RWPE2 (cell line): ENCODE measurements around the gene PLEKHA8.

Experiments
- ATAC-seq: fragments of 200-7000 bp; cut with Tn5 transposase; 3 replicates; pipeline ENCODE4 v1.9.1; 2021; ENCODE audit warnings: low read depth
- DNase-seq: peaks from one replicate; pipeline ENCODE4 v3.0.0-alpha.2; 2020; ENCODE audit warnings: low spot score
- H3K27ac ChIP-seq: fragments of 450-650 bp; 2 replicates; pipeline ENCODE4 v1.5.1; 2017; ENCODE audit warnings: mild to moderate bottlenecking; ENCODE audit not compliant: poor library complexity, severe bottlenecking
- H3K27me3 ChIP-seq: fragments of 250-450 bp; sonication (Bioruptor Pico); 2 replicates; pipeline ENCODE4 v1.5.1; 2021; ENCODE audit warnings: mild to moderate bottlenecking, moderate library complexity; ENCODE audit not compliant: insufficient read depth, poor library complexity, severe bottlenecking
- H3K36me3 ChIP-seq: fragments of 250-450 bp; sonication (Bioruptor Pico); 2 replicates; pipeline ENCODE4 v1.5.1; 2020; ENCODE audit warnings: low read depth, mild to moderate bottlenecking, moderate library complexity
- H3K4me1 ChIP-seq: fragments of 250-450 bp; sonication (Bioruptor Pico); 2 replicates; pipeline ENCODE4 v1.5.1; 2021; ENCODE audit warnings: mild to moderate bottlenecking, moderate library complexity; ENCODE audit not compliant: insufficient read depth, poor library complexity, severe bottlenecking
- H3K4me3 ChIP-seq: fragments of 250-450 bp; sonication (Bioruptor Pico); 2 replicates; pipeline ENCODE4 v1.5.1; 2021; ENCODE audit warnings: mild to moderate bottlenecking, moderate library complexity; ENCODE audit not compliant: severe bottlenecking
- H3K9me3 ChIP-seq: fragments of 250-450 bp; sonication (Bioruptor Pico); 2 replicates; pipeline ENCODE4 v1.5.1; 2021; ENCODE audit warnings: mild to moderate bottlenecking, moderate library complexity; ENCODE audit not compliant: severe bottlenecking
- TF ChIP-seq, protein P1 (sequence below): fragments of 450-650 bp; IDR thresholded peaks from one replicate; pipeline ENCODE4 v1.5.1; 2017; ENCODE audit warnings: mild to moderate bottlenecking, moderate library complexity; ENCODE audit not compliant: poor library complexity, severe bottlenecking

PLEKHA8 gene

DNA sequence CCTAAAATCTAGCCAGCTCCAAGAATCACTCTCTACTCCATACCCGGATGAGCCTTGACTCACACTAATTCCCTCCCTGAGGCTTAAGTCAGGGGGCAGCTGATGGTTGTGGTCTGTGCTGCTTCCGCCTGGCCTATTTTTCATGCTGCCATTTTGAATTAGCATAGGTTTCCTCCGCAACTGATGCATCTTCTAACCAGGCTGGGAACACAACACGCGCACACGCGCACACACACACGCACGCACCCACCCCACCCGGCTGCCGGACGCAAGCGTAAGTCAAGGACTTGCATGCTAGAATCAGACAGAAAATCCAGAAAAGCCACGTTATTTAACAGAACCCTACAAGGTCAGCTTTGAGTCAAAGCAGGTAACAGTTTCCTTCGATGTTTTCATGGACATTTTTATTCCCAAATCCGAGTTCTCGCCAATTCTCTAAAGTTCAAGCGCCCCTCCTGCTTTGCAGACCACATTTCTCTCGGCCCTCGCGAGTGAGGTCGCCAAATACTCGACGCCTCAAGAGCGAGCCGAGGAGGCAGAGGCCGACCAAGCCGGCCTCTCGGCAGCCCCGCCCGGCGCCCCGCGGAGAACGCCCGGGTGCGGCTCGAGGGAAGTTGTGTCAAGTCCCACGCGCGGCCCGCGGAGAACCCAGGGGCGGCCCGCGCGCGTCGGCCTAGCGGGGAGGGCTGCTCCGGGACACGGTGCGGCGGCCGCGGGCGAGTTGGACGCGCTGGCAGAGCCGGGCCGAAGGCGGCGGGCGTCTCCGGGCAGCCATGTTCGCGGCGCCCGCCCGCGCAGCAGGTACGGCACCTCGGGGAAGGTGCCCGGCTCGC is 39.6 kb upstream of the PLEKHA8 start:
- peaks cover 20% of the 10 kb centered on the region for H3K4me1 ChIP-seq
- no peaks in the 10 kb centered on the region for H3K36me3 ChIP-seq
- TF ChIP-seq, protein P1, sequence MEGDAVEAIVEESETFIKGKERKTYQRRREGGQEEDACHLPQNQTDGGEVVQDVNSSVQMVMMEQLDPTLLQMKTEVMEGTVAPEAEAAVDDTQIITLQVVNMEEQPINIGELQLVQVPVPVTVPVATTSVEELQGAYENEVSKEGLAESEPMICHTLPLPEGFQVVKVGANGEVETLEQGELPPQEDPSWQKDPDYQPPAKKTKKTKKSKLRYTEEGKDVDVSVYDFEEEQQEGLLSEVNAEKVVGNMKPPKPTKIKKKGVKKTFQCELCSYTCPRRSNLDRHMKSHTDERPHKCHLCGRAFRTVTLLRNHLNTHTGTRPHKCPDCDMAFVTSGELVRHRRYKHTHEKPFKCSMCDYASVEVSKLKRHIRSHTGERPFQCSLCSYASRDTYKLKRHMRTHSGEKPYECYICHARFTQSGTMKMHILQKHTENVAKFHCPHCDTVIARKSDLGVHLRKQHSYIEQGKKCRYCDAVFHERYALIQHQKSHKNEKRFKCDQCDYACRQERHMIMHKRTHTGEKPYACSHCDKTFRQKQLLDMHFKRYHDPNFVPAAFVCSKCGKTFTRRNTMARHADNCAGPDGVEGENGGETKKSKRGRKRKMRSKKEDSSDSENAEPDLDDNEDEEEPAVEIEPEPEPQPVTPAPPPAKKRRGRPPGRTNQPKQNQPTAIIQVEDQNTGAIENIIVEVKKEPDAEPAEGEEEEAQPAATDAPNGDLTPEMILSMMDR, result no peak
- DNase-seq (no peak), ATAC-seq (peak; percentile 64)
- H3K9me3 ChIP-seq, result no peaks in the 10 kb centered on the region
- H3K27me3 ChIP-seq, result no peaks in the 10 kb centered on the region
- peak overlapping the region; percentile 66 for H3K4me3 ChIP-seq
- peak overlapping the region; percentile 98 for H3K27ac ChIP-seq

GRCh38 chr7:29989257-29989995 is 38.8 kb upstream of the PLEKHA8 start, which contains the start of gene SCRN1:
TSS of gene SCRN1 (minus strand) at chr7:29989801. CDS start at chr7:29969067, 20,734 bp downstream.
- Histone ChIP-seq H3K4me1 (peaks cover 20% of the 10 kb centered on the region), H3K27ac (peak within 1 kb of the TSS; percentile 98), H3K4me3 (peak within 1 kb of the TSS; percentile 66), H3K27me3 (no peaks in the 10 kb centered on the region), H3K36me3 (no peaks in the 10 kb centered on the region), H3K9me3 (no peaks in the 10 kb centered on the region)
- DNase-seq (peak; percentile 60), ATAC-seq (peak; percentile 50)
- TF ChIP-seq, protein P1, result no peak

DNA sequence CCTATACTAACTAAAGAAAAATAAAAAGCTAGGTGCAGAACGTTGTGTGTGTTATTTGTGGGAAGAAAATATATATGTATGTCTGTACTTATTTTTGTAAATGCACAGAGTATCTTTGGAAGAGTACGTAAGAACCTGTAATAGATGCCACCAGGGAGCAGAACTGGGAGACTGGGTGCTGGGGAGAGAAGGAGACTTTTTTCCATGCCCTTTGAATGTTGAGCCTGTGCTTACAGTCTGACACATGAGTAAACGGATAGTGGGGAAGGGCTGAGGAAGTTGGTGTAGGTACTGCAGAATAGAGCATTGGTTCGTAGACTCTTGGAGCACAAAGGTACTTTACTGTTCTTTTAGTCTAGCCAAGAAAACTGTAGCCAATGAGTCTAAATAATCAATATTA is 37.3 kb upstream of the PLEKHA8 start:
- TF ChIP-seq, protein P1, result no peak
- DNase-seq, result no peak
- no peak overlapping the region for H3K4me3 ChIP-seq
- H3K36me3 ChIP-seq, result no peaks in the 10 kb centered on the region; the same call in 1 of the 2 replicates
- H3K4me1 ChIP-seq, result peaks cover 25% of the 10 kb centered on the region
- ATAC-seq, result no peak
- no peak overlapping the region for H3K27ac ChIP-seq
- no peaks in the 10 kb centered on the region for H3K9me3 ChIP-seq
- H3K27me3 ChIP-seq, result no peaks in the 10 kb centered on the region

- TF ChIP-seq, protein P1, result no peak
- Histone ChIP-seq H3K36me3 (peaks cover 5% of the 10 kb centered on the region; the same call in 1 of the 2 replicates), H3K4me1 (peaks cover 23% of the 10 kb centered on the region), H3K4me3 (no peak overlapping the region), H3K9me3 (no peaks in the 10 kb centered on the region), H3K27me3 (no peaks in the 10 kb centered on the region), H3K27ac (no peak overlapping the region)
- ATAC-seq (no peak), DNase-seq (no peak)
These were observed 36.3 kb upstream of the PLEKHA8 start for GRCh38 chr7:29991937-29992336.
